ENCODE measurements around the gene GPC4.

GPC4 gene

GRCh38 chrX:133390676-133391075 is 24.6 kb downstream of the GPC4 start:
- TF ChIP-seq TOX (CRISPR knock-in tag; IDR thresholded peaks at IDR 0.05; ENCODE audit: borderline replicate concordance) (no peak), ZNF8 (CRISPR knock-in tag; IDR thresholded peaks at IDR 0.05) (no peak), ESRRG (CRISPR knock-in tag; IDR thresholded peaks at IDR 0.05) (no peak), ARNTL (CRISPR knock-in tag; IDR thresholded peaks at IDR 0.05; ENCODE audit: borderline replicate concordance, low read depth) (no peak), TSHZ2 (CRISPR knock-in tag; IDR thresholded peaks at IDR 0.05) (no peak), CSDC2 (CRISPR knock-in tag; IDR thresholded peaks at IDR 0.05) (no peak), PPARA (CRISPR knock-in tag; IDR thresholded peaks at IDR 0.05; ENCODE audit: borderline replicate concordance) (no peak), CSRNP3 (CRISPR knock-in tag; IDR thresholded peaks at IDR 0.05) (no peak), OSR1 (CRISPR knock-in tag; IDR thresholded peaks at IDR 0.05) (no peak), ZFP30 (CRISPR knock-in tag; IDR thresholded peaks at IDR 0.05) (no peak)
- TF ChIP-seq, protein P1, sequence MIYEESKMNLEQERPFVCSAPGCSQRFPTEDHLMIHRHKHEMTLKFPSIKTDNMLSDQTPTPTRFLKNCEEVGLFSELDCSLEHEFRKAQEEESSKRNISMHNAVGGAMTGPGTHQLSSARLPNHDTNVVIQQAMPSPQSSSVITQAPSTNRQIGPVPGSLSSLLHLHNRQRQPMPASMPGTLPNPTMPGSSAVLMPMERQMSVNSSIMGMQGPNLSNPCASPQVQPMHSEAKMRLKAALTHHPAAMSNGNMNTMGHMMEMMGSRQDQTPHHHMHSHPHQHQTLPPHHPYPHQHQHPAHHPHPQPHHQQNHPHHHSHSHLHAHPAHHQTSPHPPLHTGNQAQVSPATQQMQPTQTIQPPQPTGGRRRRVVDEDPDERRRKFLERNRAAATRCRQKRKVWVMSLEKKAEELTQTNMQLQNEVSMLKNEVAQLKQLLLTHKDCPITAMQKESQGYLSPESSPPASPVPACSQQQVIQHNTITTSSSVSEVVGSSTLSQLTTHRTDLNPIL (CRISPR knock-in tag; IDR thresholded peaks at IDR 0.05; ENCODE audit: low read depth), result no peak
- ATAC-seq, result no peak

- no peak for ATAC-seq
- TF ChIP-seq BACH2 (CRISPR knock-in tag; IDR thresholded peaks at IDR 0.05; ENCODE audit: borderline replicate concordance), result no peak
- TF ChIP-seq ZFP30 (CRISPR knock-in tag; IDR thresholded peaks at IDR 0.05), result no peak
- no peak for TF ChIP-seq ISL1 (CRISPR knock-in tag; IDR thresholded peaks at IDR 0.05)
- TF ChIP-seq ZNF70 (CRISPR knock-in tag; IDR thresholded peaks at IDR 0.05), result no peak
- no peak for TF ChIP-seq PPARA (CRISPR knock-in tag; IDR thresholded peaks at IDR 0.05; ENCODE audit: borderline replicate concordance)
- TF ChIP-seq, protein P1 (CRISPR knock-in tag; IDR thresholded peaks at IDR 0.05; ENCODE audit: low read depth), result no peak
- TF ChIP-seq, protein P2, sequence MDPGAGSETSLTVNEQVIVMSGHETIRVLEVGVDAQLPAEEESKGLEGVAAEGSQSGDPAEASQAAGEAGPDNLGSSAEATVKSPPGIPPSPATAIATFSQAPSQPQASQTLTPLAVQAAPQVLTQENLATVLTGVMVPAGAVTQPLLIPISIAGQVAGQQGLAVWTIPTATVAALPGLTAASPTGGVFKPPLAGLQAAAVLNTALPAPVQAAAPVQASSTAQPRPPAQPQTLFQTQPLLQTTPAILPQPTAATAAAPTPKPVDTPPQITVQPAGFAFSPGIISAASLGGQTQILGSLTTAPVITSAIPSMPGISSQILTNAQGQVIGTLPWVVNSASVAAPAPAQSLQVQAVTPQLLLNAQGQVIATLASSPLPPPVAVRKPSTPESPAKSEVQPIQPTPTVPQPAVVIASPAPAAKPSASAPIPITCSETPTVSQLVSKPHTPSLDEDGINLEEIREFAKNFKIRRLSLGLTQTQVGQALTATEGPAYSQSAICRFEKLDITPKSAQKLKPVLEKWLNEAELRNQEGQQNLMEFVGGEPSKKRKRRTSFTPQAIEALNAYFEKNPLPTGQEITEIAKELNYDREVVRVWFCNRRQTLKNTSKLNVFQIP (CRISPR knock-in tag; IDR thresholded peaks at IDR 0.05; ENCODE audit: borderline replicate concordance, low read depth), result no peak
- no peak for TF ChIP-seq RARB (CRISPR knock-in tag; IDR thresholded peaks at IDR 0.05)
- TF ChIP-seq ZC3H10 (CRISPR knock-in tag; IDR thresholded peaks at IDR 0.05), result no peak
- no peak for TF ChIP-seq ZFP3 (CRISPR knock-in tag; IDR thresholded peaks at IDR 0.05)
- no peak for TF ChIP-seq ZNF8 (CRISPR knock-in tag; IDR thresholded peaks at IDR 0.05)
- no peak for TF ChIP-seq OSR1 (CRISPR knock-in tag; IDR thresholded peaks at IDR 0.05)
- no peak for TF ChIP-seq CSRNP3 (CRISPR knock-in tag; IDR thresholded peaks at IDR 0.05)
Observed at GRCh38 chrX:133389975-133390374, 25.3 kb downstream of the GPC4 start.

DNA sequence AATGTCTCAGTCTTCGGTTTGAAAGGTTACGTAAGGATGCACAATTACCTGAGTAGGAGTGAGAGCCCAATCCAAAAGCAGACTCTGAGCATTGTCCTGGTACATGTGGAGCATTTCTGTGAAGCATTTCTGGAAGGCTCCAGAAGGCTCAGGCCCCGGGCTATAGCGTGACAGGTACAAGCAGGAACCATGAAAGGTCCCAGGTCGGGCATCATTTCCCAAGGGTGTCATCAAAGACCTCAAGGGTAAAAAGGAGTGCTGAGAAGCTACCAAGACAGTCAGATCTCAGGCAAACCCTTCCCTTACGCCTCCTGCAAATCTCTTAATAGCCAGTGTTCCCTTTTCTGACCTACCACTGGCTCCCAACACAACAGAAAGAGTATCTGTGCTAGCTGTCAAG is 30.8 kb downstream of the GPC4 start:
- no peak for ATAC-seq
- TF ChIP-seq ARNTL (CRISPR knock-in tag; IDR thresholded peaks at IDR 0.05; ENCODE audit: borderline replicate concordance, low read depth), result no peak
- no peak for TF ChIP-seq BACH2 (CRISPR knock-in tag; IDR thresholded peaks at IDR 0.05; ENCODE audit: borderline replicate concordance)
- TF ChIP-seq ZC3H10 (CRISPR knock-in tag; IDR thresholded peaks at IDR 0.05), result no peak
- TF ChIP-seq TCF4 (CRISPR knock-in tag; IDR thresholded peaks at IDR 0.05; ENCODE audit: borderline replicate concordance), result no peak
- TF ChIP-seq ZNF8 (CRISPR knock-in tag; IDR thresholded peaks at IDR 0.05), result no peak
- no peak for TF ChIP-seq ZNF70 (CRISPR knock-in tag; IDR thresholded peaks at IDR 0.05)
- no peak for TF ChIP-seq PPARA (CRISPR knock-in tag; IDR thresholded peaks at IDR 0.05; ENCODE audit: borderline replicate concordance)
- no peak for TF ChIP-seq GLIS3 (CRISPR knock-in tag; IDR thresholded peaks at IDR 0.05)
- TF ChIP-seq SNAI2 (CRISPR knock-in tag; IDR thresholded peaks at IDR 0.05), result no peak
- no peak for TF ChIP-seq ZNF565 (CRISPR knock-in tag; conservative IDR thresholded peaks at IDR 0.05; ENCODE audit: low read depth)
- TF ChIP-seq ZFP3 (CRISPR knock-in tag; IDR thresholded peaks at IDR 0.05), result no peak
- TF ChIP-seq, protein P1 (CRISPR knock-in tag; IDR thresholded peaks at IDR 0.05; ENCODE audit: low read depth), result no peak
- no peak for TF ChIP-seq RARB (CRISPR knock-in tag; IDR thresholded peaks at IDR 0.05)
- TF ChIP-seq, protein P2 (CRISPR knock-in tag; IDR thresholded peaks at IDR 0.05; ENCODE audit: borderline replicate concordance, low read depth), result no peak
